Stimulated activated CD4-positive, alpha-beta T cell treated with anti-CD3 and anti-CD28 coated beads, TNF-alpha, amount 100 ng/mL, for 48 hours (primary cell): ENCODE results near the gene DERA.
"Not testable (repeated sequence)": the region's sequence is repeated elsewhere in the genome, so short reads cannot be mapped to it uniquely, and the experiment has no call there.

ENCODE experiments used
- DNase-seq, 3 donors: peaks; one replicate each; pipeline ENCODE4 v3.0.0-alpha.2; 2020; ENCODE audit warnings: low read depth in 3 of 3

The DERA gene

DNA sequence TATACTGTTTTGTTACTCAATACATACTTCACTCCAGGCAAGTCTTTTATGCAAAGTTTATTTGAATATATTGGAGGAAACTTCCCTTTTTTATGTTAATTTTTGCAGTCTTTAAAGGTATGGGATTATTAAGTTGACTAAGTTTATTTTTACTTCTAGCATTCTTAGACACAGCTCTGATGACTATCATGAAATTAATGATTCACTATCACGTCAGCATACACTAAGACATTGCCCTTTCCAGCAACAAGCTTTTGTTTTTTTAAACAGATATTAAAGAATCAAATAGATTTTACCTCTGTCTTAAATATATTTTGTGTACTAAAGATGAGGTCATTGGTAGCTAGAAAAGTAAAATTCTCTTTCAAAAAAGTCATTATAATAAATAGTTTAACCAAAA, 52.1 kb downstream of the DERA start:
- no peak for DNase-seq

DNA sequence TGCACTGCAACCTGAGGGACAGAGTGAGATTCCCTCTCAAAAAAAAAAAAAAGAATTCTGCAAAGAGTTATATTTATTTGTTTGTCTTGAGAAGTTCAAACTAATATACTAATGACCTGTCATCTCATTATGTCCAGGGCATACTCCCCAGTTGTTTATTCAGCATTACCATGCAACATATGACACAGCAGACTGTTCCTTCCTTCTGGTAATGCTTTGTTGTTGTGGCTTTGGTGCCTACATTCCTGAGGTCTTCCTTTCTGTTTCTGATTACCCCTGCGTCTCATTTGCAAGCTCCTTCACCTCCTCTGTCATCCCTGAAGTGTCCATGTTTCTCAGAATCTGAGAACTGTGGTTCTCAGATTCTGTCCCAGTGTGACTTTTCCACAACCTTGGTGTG, 55.3 kb downstream of the DERA start:
- DNase-seq, result no peak

DNA sequence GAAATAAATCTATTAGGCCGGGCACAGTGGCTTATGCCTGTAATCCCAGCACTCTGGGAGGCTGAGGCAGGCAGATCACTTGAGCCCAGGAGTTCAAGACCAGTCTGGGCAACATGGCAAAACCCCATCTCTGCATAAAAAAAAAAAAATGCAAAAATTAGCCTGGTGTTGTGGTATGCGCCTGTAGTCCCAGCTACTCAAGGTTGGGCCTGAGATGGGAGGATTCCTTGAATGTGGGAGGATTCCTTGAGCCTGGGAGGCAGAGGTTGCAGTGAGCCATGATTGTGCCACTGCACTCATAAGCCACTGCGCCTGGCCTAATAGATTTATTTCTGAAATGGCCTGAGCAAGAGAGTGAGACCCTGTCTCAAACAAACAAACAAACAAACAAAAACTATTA, 55.9 kb downstream of the DERA start:
- DNase-seq, result not testable (repeated sequence)

DNA sequence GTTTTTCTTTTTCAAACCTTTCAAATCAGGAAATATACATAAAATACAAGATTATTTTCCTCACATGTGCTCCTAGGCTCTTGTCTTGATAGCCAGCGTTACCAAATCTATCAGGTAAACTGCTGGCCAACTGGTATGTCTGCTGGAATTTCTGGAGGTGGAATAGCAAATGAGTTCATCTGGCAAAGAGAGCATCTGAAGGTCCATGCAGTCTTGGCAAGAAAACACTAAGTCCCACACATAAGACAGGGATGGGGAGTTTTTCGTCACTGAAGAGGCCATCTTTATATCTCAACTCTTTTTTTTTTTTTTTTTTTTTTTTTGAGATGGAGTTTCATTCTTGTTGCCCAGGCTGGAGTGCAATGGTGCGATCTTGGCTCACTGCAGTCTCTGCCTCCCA, 60.1 kb downstream of the DERA start:
- DNase-seq, result no peak

DNA sequence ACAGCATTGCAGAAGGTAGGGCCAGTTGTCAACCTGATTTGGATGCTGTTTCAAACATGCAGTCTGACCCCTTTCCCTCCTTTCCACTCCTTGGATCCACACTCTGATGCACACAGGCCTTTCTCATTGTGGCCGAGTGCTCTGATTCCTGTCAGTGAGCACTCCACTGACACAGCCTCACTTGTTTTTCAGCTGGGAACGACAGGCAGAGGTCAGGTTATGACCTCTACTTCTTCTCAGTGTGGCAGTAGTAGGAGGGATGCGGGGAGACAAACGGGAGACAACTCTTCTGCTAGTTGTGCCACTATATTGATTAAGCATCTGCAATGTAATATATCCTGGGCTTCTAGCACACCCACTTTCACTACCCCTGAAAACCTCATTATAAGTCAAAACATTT, 61.8 kb downstream of the DERA start:
- no peak for DNase-seq

DNA sequence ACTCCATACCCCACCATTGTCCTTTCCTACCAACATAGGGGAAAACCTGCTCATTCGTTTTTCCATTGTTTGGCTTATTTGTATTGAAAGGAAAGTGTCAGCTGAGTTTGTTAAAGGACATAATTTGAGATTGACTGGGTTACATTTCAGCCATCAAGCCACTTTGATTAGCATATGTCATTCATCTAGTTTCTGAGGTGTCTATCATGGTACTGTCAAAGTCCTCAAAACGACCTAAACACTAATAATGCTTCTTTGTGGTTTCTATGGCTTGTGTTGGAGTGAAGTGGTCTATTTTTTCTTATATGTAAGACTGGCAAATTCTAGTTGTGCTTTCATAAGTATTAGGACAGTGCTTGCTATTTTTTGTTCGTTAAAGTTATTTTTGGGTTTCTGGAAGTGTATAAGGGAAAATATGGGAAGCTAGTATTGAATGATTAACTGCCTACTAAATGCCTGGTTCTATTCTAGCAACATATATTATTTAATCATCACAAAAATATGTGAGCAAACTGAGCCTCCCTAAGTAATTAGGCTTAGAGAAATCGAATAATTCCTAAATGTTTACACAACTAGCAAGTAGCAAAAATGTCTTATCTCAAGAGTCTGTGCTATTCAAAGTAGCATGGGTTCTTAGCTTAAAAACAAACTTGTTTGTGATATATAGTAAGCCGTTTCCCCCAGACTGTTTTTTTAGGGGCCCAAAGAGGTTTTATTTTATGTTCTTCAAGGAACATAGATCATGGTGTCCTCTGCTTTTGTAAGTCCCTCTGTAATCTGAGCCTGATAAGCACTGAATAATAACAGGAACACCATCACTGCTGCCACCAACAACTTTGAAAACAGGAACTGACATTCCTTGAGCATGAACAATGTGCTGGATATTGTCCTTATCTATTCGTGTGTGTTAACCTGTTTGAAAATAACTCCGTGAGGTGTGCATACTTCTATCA, 67.1 kb downstream of the DERA start:
- DNase-seq, result no peak

DNA sequence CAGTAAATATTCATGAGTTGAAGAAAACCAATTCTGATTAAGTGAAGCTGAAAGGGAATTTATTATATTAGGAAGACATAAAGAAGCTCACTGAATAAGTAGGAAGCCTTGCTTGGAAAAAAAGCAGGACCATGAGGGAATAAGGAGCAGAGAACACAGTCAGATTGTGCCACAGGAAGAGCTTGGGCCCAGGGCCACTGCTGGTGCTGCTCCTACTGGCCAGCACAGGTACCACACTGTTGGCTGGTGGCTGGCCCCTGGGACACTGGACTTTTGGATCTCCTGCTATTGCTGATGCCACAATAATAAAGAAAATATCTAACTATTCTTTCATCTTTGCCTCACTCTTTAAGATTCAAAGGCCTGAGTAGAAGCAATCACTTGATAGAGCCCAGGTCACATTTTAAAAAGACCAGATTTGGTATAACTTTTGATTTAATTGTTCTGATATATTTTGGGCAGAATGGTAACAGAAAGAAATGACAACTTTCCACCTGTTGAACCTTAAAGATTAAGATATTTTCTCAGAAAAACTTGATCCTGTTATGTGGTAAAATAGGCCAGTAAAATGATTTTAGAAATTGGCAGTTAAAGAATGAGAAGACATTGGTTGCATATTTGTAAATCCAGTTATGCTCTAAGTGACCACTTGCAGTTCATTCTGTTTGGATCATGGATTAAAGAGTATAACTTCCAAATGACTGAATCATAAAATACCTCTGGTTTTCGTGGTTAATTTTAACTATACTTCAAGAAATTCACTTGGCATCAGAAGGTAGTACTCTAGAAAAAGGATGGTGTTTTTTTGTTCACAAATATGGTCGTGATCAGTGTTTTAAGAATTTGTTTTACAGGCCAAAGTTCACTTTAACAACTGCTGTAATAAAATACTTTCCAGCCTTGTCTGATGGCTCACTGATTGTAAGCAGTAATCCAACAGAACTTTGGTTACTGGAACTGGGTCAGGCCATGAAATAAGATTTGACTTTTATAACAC, 68.3 kb downstream of the DERA start:
- DNase-seq, result no peak

DNA sequence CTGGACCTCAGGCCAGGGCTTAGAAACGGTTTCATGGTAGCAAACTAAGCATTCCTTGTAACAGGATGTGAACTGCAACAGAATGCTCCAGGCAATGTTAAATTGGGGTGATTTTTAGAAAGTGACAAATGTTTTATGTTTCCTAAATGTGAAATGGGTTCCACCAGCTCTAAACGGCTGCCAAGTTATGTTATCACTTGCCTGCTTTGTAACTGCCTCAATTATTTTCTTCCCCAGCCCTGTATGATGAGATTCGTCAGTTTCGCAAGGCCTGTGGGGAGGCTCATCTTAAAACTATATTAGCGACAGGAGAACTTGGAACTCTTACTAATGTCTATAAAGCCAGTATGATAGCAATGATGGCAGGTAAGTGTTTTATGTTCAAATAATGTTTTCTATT, 70.9 kb downstream of the DERA start:
- DNase-seq, result no peak

DNA sequence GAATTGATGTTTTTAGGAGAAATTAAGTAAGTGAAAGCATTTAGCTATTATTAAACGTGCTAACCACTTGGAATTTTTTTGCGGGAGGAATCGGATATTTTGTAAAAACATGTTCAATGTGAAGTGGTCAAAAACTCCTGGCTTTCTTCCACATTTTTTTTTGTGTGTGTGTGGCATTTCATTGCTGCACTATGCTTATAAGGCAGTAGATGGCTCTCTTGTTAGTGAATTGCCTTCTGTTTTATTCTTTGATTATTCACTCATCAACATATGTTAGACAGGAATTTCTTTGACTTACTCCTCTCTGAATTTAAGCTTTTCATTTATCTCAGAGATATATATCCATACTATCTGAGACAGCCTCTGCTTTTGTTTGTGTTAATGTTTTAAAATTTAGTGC, 71.3 kb downstream of the DERA start:
- DNase-seq, result no peak

DNA sequence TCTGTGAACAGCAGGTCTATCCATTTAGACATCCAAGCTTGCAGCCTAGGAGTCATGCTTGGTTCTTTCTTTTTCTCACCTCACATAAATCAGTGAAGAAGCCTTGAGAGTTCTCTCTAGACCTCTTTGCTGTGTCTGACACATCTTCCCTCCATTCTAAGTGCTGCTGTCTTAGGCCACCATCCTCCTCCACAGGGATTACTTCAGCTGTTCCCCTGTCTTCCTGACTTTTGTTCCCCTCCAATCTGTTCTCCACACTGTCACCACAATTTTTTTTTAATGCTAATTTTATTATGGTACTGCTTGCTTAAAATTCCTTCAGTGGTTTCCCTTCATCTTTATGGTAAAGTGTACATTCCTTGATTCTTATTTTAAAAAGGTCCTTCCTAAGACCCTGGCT, 71.8 kb downstream of the DERA start:
- DNase-seq, result no peak

DNA sequence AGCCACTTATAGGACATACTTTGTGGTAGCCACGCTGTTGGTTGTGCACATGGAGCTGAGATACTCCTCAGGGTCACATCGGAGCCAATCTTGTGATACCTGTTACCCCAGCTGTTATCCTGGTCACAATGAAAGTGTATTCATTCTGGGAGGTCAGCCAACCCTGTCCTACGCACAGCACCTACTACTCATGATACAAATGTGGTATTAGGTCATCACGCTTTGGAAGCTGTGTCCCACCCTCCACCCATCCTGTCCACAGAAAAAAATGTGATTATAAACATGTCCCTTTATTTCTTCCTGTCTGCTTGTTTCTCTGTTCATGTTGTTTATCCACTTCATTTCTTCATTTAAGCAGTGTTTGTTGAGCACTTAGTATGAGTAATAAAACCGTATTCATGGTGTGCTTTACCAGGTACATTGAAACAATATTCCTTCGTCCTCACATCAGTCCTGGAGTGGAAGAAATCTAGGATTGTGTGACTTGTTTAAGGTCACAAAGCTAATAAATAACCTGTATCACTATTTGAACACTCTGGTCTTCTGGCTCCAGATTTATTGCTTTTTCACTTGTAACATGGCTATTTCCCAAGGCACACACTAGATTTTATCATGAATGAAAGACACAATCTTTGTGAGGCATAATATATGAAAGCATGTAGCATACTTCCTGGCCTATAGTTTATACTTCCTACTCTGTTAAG, 73.1 kb downstream of the DERA start:
- DNase-seq, result no peak

DNA sequence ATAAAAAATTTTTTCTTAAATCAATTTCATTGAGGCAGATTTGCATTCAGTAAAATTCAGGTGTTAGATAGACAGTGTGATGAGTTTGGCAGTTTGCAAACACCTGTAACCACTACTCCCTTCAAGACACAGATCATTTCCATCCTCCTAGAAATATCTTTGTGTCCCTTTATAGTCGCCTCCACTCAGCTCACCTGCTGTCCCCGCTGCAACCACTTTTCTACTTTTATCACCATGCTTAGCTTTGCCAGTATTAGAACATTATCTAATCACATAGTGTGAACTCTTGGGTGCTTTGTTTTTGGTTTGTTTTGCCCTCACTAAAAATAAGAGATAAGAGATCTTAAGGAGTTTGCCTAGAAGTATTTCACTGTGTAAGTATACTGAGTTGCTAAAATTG, 73.8 kb downstream of the DERA start:
- DNase-seq, result no peak

DNA sequence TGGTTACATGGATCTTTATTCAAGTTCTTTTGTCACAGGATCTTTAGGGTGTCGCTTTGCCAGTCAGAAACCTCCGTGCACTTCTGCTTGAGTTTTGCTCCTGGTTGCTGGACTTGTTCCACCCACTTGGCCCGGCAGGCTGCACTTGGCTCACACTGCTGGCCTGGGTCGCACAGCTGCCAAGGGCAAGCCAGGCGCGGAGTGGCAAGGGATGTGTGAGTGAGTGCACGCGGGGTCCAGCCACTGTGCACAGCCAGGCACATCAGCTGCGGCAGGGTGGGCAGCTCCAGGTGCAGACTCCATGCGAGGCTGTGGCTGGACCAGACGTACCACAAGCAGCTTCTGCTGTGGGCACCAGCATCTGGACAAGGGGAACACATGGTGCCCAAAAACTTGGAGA, 76.6 kb downstream of the DERA start:
- DNase-seq, result no peak

DNA sequence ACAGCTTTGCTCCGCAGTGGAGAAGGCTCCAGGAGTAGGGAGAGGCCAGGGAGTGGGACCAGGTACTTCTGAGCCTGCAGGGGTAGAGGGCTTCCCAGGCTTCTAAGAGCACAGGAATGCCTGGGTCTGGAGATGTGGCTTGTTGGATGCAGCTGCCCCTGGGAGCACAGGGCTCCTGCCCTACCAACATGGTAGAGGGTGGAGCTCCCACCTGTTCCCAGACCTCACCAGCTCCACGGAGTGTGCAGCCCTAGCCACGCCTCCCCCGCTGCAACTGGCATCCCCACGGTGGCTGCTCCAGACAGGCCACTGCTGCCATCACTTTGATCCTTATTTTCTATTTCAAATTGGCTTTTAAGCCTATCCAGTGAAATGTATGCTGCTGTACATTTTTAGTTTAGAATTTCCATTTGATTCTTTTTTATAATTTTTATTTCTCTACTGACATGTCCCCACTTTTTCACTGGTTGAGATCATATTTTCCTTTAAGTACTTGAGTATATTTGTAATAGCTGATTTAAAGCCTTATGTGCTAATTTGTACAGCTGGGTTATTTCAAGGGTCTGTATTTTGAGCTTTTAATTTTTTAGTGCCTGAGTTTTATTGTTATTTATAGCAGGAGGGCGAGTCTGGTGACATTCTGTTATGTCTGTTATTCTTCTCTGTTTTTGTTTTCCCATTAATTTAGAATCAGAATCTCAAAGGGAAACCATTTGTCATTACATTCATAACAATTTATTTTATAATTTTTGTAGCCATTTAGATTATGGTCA, 78.0 kb downstream of the DERA start:
- no peak for DNase-seq

DNA sequence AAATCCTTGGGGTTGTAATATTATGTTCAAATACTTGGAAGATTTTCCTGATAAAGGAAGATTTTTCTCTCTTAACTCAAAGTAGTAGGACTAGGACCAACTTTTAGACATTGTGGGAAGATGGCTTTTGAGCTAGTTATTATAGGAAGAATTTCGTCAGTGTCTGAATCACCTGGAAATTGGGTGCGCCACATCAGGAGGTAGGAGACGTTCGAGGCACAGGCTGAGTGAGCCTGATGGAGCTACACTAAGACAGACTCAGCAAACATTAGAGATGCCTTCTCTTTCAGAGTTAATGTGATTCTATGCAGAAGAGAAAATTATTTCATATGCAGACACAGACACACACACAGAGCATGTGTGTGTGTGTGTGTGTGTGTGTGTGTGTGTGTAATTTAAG, 84.7 kb downstream of the DERA start:
- no peak for DNase-seq

DNA sequence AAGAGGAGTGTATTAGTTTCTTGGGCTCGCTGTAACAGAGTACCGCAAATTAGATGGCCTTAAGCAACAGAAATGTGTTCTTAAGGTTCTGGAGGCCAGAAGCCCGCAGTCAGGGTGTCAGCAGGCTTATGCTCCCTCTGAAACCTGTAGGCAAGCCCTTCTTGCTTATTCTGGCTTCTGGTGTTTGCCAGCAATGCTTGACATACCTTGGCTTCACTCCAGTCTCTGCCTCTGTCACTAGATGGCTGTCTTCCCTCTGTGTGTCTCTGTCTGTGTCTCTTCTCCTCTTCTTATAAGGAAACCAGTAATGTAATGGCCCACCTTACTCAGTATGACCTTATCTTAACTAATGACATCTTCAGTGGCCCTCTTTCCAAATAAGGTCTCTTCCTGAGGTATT, 85.1 kb downstream of the DERA start:
- no peak for DNase-seq

DNA sequence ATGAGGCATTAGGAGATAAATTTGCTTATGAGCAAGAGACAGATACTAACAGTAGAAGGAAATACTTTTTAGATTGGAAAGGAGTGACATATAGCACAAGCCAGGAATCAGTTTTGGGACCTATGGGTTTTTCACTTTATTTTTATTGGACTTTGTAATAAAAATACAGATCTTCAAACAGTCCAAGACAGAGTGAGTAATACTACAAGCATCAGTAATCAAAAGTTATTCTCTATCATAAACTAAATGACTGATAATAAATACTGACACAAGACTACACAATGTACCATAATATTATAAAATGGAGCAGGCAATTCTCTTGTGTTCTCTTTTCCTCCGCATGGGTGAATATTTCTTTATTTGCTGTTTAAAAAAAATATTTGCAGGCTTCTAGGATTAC, 85.8 kb downstream of the DERA start:
- DNase-seq, result no peak

DNA sequence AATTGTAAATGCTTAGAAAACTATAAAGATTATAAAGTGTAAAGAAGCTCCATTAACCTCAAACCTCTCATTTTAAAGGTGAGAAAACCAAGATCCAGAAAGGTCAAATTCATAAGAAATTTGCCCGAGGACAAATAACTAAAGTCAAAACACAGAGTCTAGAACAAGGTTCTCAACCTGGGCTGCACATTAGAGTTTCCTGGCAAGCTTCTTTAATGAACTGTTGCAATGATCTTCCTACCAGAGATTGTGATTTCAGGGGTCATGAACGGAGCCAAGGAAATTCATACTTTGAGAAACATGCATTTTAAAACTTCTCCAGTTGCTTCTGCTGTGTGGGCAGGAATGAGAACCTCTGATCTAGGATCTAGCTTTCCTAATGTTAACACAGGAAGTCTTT, 86.8 kb downstream of the DERA start:
- DNase-seq, result no peak

DNA sequence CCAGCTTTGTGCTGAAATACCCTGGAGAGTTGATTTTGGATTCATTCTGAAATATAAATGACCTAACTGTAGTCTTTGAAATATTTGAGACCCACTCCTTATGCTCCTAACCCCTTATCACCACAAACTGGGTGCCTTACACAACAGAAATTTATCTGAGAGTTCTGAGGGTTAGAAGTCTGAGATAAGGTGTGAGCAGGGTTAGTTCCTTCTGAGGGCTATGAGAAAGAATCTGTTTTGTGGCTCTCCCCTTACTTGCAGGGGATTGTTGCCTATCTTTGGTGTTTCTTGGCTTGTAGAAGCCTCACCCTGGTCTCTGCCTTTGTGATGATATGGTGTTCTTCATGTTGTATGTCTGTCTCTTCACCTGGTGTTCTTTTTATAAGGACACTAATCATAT, 91.7 kb downstream of the DERA start:
- DNase-seq, result no peak

DNA sequence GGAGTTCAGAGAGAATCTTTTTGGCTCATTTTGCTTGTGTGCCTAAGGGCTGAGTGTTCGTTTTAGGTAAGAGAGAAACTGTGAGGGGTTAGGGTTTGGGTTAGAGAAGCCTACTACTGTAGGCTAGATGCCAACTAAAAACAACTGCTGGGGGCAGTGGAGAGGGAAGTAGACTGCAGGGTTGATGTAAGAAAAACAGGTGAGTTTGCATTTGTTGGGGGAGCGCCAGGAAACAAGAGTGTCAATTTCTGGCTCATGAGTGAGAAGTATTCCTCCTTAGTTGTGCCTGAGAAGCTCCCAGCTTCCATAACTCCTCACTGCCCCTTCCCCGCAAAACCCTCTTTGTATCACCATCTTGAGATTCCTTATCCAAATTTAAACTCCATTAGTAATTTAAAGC, 92.3 kb downstream of the DERA start:
- DNase-seq, result no peak

DNA sequence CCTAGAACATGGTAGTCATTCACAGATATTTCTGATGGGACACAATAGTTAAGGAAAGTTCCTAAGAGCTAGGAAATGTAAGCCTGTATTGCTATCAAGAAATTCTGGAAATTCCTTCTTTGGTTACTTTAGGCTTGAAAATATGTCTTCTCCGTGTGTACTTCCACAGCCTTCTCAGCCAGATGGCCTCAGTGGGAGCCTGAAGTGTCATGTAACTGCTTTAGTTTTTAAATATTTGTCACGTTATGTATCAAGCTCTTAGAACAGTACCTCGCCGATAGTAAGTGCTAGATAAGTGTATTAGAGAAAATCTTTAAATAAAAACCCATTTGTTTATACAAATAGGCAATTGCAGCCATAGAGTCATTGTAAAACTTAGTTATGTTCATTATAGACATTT, 95.6 kb downstream of the DERA start:
- DNase-seq, result no peak
